NCI-H128 (cell line): ENCODE measurements around the gene PCBP3.

Source experiments
- DNase-seq: peaks from one replicate; lab custom pipeline; 2025; ENCODE audit not compliant: unreplicated experiment; lab: John Stamatoyannopoulos, UW

PCBP3 gene

DNA sequence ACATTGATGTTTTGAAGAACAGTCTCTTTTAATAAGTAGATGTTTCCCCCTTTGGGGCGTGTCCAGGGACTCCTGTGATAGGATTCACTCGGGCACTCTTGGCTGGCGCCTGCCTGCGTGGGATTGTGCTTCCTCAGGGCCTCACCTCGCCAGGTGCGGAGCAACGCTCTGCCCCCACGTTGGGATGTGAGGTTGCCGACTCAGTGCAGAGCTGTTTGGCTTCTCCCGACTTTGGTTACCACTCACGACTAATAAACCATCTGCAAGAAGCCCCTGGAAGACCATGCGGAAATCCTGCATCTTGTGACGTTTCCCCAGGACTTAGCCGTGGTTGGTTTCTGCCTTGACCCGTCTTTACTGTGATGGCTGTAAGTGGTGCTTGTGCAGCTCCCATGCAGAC, 106.4 kb downstream of the PCBP3 start:
- no peak for DNase-seq

DNA sequence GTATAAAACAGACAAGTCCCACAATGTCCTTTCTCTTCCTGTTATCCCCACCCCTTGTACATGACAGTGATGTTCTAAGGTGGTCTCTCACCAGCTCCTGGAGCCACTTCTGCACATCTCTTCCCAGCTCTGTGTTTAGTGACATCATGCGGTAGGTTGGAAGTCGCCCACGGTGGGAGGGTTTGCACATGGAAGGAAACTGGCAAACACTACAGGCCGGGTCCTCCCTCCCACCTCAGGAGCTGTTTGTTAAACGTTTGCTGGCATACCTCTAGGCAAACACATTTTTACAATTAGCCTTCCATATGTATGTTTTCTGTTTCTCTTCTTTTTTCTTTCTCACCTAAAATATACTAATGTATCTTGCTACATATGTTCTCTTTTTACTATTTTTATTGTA, 107.4 kb downstream of the PCBP3 start:
- DNase-seq, result no peak

DNA sequence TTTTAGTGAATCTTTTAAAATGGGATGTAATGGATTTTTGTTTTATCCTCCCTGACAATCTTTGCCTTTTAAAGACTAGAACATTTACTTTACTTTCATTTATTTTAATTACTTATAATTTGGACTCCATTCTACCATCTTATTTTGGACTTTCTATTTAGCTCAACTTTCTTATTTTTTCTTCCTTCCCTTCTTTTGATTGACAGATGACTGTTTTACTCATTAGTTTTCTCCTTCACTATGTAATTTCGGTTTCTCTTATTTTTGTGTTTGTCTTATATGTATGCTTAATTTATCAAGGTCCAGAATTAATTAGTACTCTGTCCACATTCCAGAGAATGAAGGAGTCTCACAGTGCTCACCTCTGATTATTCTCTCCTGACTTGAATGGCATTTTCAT, 109.9 kb downstream of the PCBP3 start:
- no peak for DNase-seq

DNA sequence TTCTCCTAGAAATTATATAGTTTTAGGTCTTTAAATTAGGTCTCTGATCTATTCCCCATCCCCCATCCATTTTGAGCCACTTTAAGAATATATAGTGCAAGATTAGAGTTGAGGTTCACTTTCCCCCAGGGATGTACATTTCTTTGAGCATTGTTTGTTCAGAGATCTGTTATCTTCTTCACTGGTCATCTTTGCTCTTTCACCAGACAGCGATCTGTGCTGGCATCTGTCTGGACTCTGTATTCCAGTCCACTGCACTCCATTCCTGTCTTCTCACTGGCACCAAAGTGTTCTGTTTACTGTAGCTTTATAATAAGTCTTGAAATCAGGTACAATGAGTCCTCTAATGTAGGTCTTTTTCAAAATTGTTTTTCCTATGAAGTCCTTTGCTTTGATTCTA, 112.5 kb downstream of the PCBP3 start:
- no peak for DNase-seq

DNA sequence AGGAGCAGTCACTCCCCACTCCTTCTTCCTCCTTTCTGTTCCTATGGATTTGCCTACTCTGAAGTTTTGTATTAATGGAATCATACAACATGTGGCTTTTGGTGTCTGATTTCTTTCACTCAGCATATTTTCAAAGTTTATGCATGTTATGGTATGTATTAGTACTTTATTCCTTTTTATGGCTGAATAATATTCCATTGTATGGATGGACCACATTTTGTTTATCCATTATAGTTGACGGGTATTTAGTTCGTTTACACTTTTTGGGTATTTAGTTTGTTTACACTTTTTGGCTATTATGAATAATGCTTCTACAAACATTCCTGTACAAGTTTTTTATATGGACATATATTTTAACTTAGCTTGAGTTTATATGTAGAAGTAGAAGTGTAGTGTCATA, 113.1 kb downstream of the PCBP3 start:
- no peak for DNase-seq

DNA sequence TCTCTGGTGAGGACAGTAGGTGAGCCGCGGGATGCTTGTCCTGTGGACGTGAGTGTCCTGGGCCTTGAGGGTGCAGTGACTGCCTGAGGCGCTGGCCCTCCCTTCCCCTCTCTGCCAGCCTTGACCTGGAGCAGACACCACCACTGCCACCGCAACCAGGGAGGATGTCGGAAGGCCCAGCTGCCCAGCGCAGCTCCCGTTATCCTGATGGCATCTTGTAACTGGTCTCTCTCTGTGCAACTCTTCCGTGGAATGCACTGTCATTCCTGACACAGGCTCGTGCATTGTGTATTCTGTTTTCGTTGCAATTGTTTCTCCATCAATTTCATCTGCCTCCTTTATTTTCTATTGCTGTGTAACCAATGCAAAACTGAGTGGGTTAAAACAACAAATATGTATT, 118.2 kb downstream of the PCBP3 start:
- no peak for DNase-seq

DNA sequence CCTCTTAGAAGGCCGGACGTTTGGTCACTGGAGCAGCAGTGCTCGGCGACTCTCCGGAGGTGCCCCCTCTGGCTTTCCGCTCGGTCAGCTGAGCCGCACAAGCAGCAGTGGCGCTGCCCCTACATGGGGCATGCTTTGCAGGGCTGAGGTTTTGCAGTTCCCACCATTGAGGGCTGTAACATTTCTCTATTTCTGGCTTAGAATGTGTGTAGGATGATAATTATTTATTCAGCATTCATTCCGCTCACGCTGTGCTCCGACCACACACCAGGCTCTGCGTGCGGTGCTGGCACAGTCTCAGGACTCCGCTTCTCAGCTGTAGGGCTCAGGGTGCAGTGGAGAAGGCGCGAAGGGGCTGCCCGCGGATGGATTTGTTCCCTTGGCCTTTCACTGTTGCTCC, 119.5 kb downstream of the PCBP3 start:
- DNase-seq, result no peak

DNA sequence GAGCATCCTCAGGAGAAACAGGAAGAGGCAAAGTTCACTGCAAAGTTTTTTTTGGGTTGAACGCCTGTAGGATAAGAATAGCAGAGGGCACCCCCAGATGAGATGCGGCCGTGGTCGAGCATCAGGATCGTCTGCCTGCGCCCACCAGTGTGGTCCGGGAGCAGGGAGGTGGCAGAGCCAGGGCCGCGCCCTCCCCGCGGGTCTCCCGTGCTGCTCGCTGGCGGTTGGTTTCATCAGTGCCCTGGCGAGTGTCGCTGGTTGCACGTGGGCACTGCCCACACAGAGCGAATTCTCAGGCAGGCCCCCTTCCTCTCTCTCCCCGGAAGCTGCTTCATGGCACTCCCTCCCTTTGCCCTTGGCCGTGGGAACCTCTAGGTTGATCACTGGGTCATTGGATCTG, 120.0 kb downstream of the PCBP3 start:
- no peak for DNase-seq

DNA sequence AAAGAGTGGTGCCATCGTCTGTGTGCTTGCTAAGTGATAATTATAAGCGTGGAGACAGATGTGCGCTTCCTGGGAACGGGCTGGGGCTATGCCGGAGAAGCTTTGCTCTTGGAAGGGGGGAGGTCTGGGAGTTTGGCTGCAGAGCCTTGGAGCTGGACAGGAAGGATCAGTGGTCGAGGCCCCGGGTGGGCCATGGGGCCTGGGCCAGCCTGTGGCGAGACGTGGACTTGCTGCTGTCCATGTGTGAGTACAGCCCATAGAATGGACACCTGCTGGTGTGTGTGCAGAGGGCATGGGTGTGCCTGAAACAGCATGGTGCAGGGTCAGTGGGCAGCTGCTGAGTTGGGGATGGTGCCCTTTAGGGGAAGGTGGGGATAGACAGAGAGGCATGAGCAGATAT, 121.3 kb downstream of the PCBP3 start:
- DNase-seq, result no peak

DNA sequence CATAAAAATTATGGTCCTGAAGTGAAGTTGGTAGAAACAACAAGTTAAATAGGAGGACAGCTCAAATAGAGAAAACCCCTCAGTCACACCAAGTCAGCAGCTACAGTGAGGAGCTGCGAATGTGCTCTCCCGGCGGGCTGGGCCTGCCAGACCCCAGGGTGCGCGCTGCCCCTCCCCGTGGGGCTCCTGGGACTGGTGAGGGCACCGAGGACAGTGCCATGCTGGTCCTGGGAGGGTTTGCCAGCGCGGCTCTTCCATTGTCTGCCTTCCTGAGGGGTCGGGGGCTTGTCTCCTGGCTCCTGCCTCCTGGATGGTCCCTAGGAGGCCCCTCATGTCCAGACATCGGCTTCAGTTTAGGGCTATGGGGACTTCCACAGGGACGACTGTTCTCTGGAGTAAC, 121.8 kb downstream of the PCBP3 start:
- no peak for DNase-seq

DNA sequence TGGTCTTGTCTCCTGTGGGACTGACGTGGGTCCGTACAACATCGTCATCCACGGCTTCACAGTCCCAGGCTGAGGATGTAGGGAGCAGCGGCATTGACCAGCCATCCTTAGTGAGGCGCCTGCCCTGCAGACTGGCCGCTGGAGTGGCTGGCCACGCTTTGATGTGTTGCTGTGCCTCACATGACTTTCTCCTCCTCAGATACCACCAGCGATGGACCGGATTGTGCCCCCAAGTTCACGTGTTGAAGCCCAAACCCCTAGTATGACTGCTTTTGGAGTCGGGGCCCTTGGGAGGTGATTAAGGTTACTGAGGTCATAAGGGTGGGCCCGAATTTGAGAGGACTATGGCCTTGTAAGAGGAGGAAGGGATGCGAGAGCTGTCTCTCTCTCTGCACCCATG, 122.5 kb downstream of the PCBP3 start:
- DNase-seq, result no peak

DNA sequence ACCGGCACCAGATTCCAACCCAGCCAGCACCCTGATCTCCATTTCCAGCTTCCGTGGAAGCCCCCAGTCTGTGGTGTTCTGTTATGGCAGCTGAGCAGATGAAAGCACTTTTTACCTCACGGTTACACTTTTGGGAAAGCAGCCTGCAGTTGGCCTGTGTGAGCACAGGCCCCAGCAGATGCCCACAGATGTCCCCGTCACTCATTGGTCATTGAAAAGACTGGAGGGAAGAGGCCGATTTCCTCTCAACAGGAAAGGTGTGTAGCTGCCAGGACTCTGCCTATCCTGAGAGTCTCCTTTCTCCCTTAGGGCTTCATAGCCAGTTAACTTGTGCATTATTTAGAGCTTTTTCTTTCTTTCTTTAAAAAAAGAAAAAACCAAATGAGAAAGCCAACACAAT, 123.0 kb downstream of the PCBP3 start:
- no peak for DNase-seq

DNA sequence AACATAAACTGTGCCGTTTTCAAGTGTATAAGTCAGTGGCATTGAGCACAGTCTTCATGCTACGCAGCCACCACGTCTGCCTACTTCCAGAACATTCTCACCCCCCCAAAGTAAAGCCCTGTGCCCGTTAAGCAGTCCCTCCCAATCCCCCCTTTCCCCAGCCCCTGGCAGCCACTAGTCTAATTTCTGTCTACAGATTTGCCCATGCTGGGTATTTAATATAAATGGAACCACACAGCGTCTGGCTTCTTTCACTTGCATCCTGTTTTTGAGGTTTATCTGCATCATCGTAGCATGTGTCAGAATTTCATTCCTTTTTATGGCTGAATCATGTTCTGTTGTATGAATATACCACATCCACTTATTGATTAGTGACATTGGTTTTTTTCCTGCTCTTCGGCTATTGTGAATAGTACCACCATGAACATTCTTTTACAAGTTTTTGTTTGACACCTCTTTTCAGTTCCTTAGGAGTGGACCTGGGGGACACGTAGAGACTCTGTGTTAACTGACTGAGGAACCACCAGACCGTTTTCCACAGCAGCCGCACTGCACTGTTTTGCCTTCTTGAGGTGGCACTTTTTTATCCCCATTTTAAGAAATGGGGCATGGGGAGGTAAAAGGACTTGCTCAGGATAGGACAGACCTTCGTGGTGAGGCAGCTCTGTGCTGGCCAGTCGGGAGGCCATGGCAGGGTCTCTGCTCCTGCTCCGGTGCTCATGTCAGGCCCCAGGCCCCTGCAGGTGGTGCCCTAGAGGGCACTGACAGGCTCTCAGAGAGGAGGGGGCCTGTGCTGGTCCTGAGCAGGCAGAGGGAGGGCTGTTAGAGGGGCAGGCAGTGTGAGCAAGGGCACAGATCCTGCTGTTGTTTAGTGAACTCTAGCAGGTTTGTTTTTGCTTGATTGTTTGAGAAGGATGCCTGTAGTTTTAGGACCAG, 123.8 kb downstream of the PCBP3 start:
- no peak for DNase-seq

DNA sequence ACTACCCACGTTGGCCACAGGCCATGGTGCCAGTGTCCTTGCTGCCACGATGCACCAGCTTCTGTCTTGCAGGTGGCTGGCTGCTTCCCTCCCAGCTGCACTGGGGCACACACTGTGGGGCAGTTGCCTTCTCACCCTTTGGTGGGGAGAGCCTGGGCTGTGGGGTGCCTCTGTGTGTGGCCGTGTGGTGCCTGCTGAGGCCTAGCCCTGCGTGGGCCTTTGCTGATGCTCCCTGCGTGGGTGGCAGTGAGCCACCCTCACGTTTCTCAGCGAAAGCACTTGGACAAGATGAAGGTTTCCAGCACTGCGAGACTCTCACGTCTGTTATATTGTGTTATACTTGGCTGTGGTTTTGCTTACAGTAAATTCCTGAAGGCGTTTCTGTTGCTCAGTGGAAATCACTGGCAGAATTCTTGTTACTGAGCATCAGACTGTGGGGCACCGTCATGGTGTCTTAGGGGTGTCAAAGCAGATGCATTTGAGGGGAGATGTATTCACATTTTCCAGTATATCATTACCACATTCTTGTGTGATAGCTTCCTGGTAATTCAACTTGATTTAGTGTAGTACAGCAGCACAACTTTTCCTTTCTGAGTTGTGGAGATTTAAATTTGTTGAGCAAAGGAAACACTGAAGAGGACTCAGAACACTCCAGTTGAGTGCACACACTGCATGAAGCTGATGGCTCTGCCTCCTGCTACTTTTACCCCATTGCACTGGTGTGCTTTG, 124.7 kb downstream of the PCBP3 start:
- DNase-seq, result no peak

DNA sequence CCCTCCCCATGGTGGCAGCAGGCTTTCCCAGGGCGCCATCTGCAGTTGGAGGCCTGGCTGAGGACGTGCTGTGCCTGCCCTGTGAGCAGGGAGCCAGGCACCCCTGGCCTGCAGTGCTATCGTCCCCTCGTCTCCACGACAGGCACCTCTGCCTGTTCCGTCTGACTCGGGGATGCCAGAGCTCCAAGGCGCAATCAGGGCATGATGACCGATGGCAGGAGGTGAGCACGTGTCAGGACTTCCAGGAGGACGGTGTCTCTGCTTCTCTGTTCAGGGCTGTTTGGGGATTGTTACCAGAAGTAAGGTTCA, 125.2 kb downstream of the PCBP3 start:
- no peak for DNase-seq

DNA sequence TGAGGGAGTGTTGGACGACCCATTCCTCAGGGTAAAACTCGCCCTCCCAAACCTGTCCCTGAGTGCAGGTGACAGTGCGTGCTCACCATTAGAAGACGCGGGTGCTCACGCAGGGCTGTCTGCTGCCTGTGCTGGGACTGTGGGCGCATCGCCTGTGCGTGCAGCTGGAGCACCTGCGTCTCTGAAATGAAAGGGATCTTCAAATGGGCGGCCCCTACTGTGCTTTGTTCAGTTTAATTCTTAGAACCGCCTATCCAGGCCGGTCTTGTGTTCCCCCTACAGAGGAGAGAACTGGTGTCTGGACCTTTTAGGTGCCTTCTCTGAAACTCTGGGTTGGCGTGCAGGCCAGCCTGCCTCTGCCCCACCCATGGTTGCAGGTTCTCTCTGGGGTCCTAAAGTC, 125.8 kb downstream of the PCBP3 start:
- DNase-seq, result no peak

DNA sequence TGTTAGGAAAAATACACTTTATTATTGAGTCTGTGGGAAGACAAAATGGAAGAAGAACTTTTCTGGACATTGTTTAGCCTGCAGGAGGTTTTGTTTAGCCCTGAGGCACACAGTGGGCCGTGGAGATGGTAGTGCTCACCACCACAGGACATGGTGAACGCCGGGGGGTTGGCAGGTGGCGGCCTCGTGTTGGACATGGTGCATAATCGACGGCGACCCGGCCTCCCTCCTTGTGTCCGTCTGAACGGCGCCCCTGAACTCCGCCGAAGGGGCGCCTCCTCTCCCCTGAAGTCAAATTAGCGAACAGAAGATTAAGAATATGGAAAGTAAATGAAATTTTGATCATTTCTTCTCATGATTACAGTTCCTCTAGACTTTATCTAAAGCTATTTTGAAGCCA, 126.4 kb downstream of the PCBP3 start:
- DNase-seq, result no peak

DNA sequence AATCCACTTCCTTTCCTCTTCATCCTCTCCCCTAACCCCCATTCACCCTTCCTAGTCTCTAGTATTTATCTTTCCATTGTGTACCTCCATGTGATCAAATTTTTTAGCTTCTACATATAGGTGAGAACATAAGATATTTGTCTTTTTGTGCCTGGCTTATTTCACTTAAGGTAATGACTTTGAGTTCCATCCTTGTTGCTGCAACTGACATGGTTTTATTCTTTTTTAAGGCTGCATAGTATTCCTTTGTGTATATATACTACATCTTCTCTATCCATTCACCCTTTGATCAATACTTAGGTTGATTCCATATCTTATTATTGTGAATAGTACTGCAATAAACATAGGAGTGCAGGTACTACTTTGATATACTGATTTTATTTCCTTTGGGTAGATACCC, 128.7 kb downstream of the PCBP3 start:
- DNase-seq, result no peak

DNA sequence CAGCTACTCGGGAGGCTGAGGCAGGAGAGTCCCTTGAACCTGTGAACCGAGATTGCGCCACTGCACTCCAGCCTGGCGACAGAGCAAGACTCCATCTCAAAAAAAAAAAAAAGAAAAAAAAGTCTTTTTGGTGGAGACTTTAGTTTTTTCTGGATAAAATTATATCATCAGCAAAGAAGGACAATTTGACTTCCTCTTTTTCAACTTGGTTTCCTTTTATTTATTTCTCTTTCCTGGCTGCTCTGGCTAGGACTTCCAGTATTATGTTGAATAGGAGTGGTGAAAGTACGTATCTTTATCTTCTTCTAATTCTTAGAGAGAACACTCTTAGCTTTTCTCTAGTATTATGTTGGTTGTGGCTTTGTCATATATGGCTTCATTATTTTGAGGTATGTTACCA, 130.8 kb downstream of the PCBP3 start:
- no peak for DNase-seq

DNA sequence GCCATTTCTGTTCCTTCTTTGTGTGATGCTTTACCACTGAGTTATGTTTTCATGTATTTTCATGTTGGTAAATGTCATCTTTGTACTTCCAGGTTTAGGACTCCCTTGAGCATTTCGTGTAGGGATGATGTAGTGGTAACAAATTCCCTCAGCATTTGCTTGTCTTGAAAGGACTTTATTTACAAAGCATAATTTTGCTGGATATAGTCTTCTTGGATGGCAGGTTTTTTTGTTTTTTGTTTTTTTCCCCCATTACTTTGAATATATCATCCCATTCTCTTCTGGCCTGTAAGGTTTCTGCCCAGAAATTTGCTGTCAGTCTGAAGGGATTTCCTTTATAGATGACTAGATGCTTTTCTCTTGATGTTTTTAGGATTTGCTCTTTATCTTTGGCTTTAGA, 133.4 kb downstream of the PCBP3 start:
- no peak for DNase-seq

DNA sequence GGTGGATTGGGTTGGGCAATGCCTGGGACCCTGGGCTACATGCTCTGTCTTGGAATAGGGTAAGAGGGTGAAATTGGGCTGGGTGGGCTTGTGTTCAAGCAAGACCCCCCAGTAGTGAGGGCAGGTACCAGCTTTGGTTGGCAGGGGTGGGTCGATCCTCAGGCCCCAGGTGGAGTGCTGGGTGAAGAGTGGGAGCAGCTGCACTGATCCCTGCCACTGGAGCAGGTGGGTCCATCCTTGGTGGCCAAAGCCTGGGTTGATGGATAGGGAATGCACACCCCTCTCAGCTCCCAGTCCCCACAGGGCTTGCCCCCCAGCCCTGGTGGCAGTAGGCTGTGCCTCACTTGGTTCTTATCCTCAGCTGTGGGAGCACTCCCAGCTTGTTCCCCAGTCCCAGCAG, 135.2 kb downstream of the PCBP3 start:
- no peak for DNase-seq

DNA sequence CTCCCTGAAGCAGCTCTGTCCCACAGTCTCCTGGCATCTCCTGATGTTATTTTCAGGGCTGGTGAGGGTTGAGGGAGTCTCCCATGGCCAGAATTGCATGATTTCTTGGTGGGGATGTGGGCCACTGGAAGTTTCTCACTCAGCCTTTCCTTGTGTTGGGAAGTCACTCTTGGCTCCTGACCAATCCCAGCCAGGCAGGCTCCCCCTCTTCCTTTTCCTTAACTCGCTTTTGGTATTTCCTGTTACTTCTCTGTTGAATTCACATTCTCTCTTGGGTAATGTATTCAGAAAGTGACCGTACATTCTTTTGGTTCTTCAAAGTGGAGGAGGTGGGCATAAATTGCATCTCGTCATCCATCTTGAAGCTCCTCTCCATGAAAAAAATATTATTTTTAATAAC, 135.7 kb downstream of the PCBP3 start:
- DNase-seq, result no peak

DNA sequence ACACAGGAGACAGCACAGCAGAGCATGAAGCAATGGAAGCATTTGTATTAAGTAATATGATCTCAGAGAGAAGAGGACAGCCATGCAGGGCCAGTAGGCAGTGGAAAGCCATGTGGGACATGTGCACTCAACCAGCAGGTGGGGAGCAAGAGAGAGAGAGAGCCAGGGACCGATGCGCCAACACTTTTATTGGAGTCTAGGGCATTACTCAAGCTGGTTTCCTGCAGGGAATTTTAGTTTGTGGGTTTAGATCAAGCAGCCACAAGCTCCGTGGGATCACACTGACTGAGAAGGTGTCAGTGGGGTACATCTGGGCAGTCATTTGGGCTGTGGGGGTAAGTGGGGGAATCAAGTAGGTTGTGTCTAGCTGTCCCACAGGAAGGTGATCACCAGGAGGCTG, 137.1 kb downstream of the PCBP3 start:
- DNase-seq, result no peak
